Measurements from ENCODE around the gene DKK2.

GRCh38 chr4:106953036-106953705 is 82.9 kb downstream of the DKK2 start:
- TF ChIP-seq CTCF (IDR thresholded peaks at IDR 0.05; ENCODE audit: insufficient read depth, low read depth, low read length) (no peak), EZH2 (IDR thresholded peaks at IDR 0.05; ENCODE audit: insufficient read depth, low read length) (no peak)

Data from astrocyte (in vitro differentiated cells and primary cell).